ENCODE measurements around the gene KCNJ10.

DNA sequence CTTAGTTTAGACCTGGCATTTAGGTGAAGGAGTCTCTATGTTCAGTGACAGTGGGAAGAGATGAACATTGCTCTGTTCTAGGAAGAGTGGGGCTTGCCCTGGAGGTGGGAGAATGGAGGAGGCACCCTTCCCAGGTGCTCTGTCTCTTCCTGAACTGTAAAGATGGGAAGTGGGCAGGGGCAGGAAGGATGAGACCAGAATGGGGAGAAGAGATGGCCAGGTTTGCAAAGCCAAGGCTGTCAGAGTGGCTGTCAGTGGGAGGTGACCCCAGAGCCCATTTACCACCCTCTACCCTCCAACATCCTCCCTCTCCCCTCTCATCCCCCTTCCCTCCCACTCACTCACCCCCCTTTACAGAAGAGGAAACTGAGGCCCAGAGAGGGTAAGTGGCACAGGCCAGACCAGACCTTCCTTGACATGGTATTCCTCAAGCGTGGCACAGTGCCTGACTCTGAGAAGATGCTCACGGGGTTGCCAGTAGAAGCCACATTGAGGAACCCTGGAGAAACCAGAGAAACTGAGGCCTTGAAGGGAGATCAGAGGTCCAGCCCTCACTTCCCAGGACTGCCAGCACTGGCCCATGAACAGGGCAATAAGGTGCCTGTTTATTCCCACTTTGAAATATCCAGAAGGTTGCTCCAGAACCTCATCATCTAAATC is 29.9 kb upstream of the KCNJ10 start:
- TF ChIP-seq POLR2A (IDR thresholded peaks at IDR 0.05) (no peak), EP300 (IDR thresholded peaks at IDR 0.05) (no peak)

Measured in suprapubic skin (tissue), 2 donors.